ENCODE results near the gene NRXN3.

Gene NRXN3

DNA sequence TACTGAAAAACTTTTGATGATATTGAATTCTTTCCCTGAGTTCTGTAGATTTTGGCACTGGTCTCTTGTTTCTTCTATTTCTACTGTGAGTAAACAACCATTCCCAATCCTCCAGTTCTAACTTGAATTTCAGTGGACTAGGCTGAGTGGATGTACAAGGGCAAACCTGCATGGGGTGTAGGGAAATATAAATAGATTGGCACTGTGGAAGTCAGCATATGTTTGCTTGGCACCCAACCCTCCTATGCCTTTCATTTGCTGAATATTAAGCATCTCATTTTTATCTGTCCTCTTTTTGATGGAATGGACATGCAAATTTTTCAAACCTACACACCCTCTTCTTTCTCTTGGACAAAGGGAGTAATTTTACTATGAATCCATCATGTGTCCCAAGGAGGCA is 1212.9 kb downstream of the NRXN3 start:
- no peak for DNase-seq
- in situ Hi-C loops (cut with HindIII; ENCODE audit: low pct_ligation_motif_present, low pct_unique_long_range_greater_than_20kb, low sequenced_read_pairs) = no loop called here

GRCh38 chr14:79383475-79383874 is 1213.3 kb downstream of the NRXN3 start:
- in situ Hi-C loops (cut with HindIII; ENCODE audit: low pct_ligation_motif_present, low pct_unique_long_range_greater_than_20kb, low sequenced_read_pairs) = no loop called here
- DNase-seq = no peak

DNA sequence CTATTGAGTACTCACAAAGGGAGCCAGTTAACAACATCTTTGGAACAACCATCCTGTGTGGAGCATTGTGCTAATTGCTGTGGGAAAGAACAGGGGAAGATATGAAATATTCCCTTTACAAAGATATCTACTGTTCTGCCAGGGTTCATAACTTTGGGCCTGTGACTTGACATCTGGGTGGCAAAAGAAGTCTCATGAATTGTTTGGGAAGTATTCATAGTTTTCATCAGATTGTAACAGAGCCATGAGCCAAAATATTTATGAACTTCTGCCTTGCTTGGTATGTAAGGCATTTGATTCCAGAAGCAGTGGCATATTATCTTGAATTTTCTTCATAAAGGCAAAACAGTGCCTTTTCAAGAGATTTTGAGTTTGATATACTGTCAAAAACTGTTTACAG is 1224.9 kb downstream of the NRXN3 start:
- in situ Hi-C loops (cut with HindIII; ENCODE audit: low pct_ligation_motif_present, low pct_unique_long_range_greater_than_20kb, low sequenced_read_pairs) = no loop called here
- DNase-seq = no peak

DNA sequence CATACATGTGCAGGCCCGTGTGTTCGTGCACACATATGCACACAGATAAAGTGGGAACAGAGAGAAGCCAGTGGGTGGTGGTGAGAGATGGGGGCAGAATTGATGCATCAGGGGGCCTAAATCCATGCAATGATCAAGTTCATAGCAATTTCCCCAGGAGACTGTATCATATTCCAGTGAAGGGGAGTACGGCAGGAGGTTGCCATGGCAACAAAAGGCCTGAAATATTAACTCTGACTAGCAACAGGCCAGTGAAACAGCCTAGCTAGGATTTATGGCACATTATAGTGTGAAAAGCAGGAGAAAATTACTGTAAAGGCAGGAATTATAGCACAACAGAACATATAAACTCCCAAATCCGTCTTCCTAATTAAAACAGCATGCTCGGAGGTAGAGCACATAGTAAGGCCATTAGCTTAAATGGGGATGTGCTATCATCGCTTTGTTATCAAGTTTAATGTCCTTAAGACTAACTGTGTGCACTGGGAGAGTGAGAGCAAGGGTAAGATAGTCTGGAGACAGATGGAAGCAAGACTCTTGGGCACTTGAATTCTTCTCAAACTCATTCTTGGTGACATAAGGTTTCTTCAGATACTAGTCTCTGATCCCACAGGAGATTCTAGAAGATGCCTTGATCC is 1234.8 kb downstream of the NRXN3 start:
- no peak for DNase-seq
- in situ Hi-C loops (cut with HindIII; ENCODE audit: low pct_ligation_motif_present, low pct_unique_long_range_greater_than_20kb, low sequenced_read_pairs) = no loop called here

GRCh38 chr14:79405512-79405910 is 1235.3 kb downstream of the NRXN3 start:
- no peak for DNase-seq
- in situ Hi-C loops (cut with HindIII; ENCODE audit: low pct_ligation_motif_present, low pct_unique_long_range_greater_than_20kb, low sequenced_read_pairs) = no loop called here

GRCh38 chr14:79407572-79407971 is 1237.4 kb downstream of the NRXN3 start:
- in situ Hi-C loops (cut with HindIII; ENCODE audit: low pct_ligation_motif_present, low pct_unique_long_range_greater_than_20kb, low sequenced_read_pairs) = no loop called here
- DNase-seq = no peak

- no peak for DNase-seq
- in situ Hi-C loops (cut with HindIII; ENCODE audit: low pct_ligation_motif_present, low pct_unique_long_range_greater_than_20kb, low sequenced_read_pairs) = no loop called here
Measured at GRCh38 chr14:79408696-79409095, 1238.5 kb downstream of the NRXN3 start.

- in situ Hi-C loops (cut with HindIII; ENCODE audit: low pct_ligation_motif_present, low pct_unique_long_range_greater_than_20kb, low sequenced_read_pairs) = no loop called here
- DNase-seq = no peak
Measured at GRCh38 chr14:79411403-79412174, 1241.4 kb downstream of the NRXN3 start.

- in situ Hi-C loops (cut with HindIII; ENCODE audit: low pct_ligation_motif_present, low pct_unique_long_range_greater_than_20kb, low sequenced_read_pairs) = no loop called here
- DNase-seq = no peak
Measured at GRCh38 chr14:79412822-79413221, 1242.6 kb downstream of the NRXN3 start.

DNA sequence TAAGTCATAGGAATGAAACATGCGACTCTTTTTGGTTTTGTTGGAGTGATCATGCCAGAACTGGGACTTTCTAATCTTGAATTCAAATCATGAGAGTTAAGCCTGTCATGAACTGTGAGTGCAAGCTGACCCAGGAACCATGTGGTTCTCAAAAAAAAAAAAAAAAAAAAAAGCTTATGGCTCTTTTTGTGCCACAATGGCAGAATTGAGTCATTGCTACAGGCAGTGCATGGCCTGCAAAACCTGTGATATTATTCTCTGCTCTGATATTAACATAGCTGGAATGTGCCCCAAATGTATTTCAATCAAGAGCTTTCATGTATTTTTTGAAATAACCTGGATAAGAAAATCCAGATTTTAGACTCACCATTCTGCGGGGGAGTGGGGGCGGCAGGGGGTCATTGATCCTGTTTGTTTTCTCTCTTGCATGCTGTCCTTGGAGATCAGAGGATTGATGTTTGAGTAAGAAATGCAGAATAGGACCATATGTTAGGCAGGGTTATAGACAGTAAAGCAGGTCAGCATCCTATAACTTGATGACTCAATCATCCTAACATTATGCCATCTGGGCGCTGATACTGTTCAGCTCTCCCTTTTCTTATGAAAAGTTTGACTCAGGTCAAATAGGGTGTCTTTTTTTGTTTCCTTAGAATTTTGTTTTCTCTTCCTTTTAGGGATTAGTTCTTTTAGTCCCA is 1243.7 kb downstream of the NRXN3 start:
- in situ Hi-C loops (cut with HindIII; ENCODE audit: low pct_ligation_motif_present, low pct_unique_long_range_greater_than_20kb, low sequenced_read_pairs) = no loop called here
- no peak for DNase-seq

GRCh38 chr14:79415726-79416125 is 1245.6 kb downstream of the NRXN3 start:
- in situ Hi-C loops (cut with HindIII; ENCODE audit: low pct_ligation_motif_present, low pct_unique_long_range_greater_than_20kb, low sequenced_read_pairs) = no loop called here

GRCh38 chr14:79417961-79418360 is 1247.8 kb downstream of the NRXN3 start:
- DNase-seq = no peak

More at GRCh38 chr14:79415726-79416125, 1245.6 kb downstream of the NRXN3 start:
- no peak for DNase-seq

DNA sequence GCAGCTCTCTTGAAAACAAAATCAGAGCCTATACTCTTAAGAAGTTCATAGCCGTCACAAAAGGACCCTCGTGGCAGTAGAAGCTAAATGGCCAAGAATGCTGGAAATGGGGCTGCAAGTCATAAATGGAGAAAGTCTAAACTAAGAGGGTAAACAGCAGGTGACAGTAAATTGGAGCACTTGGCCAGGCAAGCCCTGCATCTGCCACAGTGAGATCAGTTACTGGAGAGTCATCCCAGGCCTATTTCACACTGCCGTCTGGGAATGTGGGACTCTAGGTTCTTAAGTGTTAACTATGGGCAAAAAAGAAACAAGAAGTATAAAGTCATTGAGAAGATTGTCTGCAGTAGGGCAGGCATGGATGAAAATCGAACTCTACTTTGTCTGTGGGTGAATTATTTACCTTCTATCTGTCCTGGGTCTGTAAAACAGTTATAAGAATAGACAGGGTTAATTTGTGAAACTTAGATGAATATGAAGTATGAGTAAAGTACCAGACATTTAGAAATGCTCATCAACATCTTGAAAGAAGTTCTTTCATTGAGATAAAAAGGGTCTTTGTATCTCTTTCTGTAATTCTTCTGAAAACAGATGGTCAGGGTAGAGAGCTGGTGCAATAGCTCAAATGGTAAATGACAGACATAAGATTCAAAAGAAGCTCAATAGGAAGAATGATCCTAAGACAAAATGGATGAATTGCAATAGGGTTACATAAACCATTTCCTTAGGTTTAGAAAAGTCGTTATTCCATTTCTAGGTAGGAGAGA is 1248.7 kb downstream of the NRXN3 start:
- no peak for DNase-seq
- in situ Hi-C loops (cut with HindIII; ENCODE audit: low pct_ligation_motif_present, low pct_unique_long_range_greater_than_20kb, low sequenced_read_pairs) = no loop called here

More at GRCh38 chr14:79417961-79418360, 1247.8 kb downstream of the NRXN3 start:
- in situ Hi-C loops (cut with HindIII; ENCODE audit: low pct_ligation_motif_present, low pct_unique_long_range_greater_than_20kb, low sequenced_read_pairs) = no loop called here

GRCh38 chr14:79419571-79420327 is 1249.6 kb downstream of the NRXN3 start:
- no peak for DNase-seq
- in situ Hi-C loops (cut with HindIII; ENCODE audit: low pct_ligation_motif_present, low pct_unique_long_range_greater_than_20kb, low sequenced_read_pairs) = no loop called here

- no peak for DNase-seq
- in situ Hi-C loops (cut with HindIII; ENCODE audit: low pct_ligation_motif_present, low pct_unique_long_range_greater_than_20kb, low sequenced_read_pairs) = no loop called here
Measured at GRCh38 chr14:79420725-79421124, 1250.6 kb downstream of the NRXN3 start.

GRCh38 chr14:79421811-79422210 is 1251.6 kb downstream of the NRXN3 start:
- in situ Hi-C loops (cut with HindIII; ENCODE audit: low pct_ligation_motif_present, low pct_unique_long_range_greater_than_20kb, low sequenced_read_pairs) = no loop called here
- DNase-seq = no peak

- in situ Hi-C loops (cut with HindIII; ENCODE audit: low pct_ligation_motif_present, low pct_unique_long_range_greater_than_20kb, low sequenced_read_pairs) = no loop called here
- DNase-seq = no peak
Measured at GRCh38 chr14:79424462-79424861, 1254.3 kb downstream of the NRXN3 start.

DNA sequence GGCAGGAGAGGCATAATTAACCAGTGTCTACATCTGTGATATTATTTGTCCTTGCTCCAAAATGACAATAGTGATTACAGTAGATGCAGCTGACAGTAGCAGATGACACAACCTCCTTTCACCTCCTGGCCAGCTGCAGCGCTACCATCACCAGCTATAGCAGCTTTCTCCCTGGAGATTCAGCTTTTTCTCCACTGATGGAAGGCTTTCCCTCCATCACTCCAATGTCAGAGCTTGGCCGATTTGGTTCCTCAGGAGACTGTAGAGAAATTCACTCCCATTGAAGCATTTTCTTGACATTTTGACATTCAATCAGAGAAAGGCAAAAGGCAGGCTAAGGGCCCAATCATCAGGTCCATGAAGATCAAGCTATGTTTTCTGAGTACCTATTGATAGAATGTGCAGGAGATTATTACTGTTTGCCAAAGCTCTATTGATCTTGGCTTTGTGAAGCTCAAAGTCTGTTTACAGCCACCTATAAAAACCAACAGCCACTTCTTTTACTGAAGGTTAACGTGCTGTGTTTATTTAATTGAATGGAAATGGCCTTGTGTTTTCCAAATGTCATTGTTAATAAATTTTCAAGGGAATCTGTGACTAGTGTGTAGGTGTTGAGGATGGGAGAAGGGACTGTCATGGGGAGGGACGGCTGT is 1256.1 kb downstream of the NRXN3 start:
- in situ Hi-C loops (cut with HindIII; ENCODE audit: low pct_ligation_motif_present, low pct_unique_long_range_greater_than_20kb, low sequenced_read_pairs) = no loop called here
- DNase-seq = no peak

Measured in ACHN (cell line).